CD14-positive monocyte (primary cell): ENCODE results near the gene BRINP3. TPM values are rescaled to one million over a fixed set of nuclear protein-coding genes. Genes with fewer than 3 reads are reported as not detected.

Experiments
- DNase-seq, 3 donors: peaks; one replicate each; pipeline ENCODE4 v3.0.0-alpha.2; 2011 to 2022
- H2AFZ ChIP-seq: 2 replicates; pipeline ENCODE4 v1.6.0; 2012; ENCODE audit warnings: mild to moderate bottlenecking, low read depth, low read length, inconsistent platforms; ENCODE audit not compliant: insufficient read depth, poor library complexity, severe bottlenecking
- H3K27ac ChIP-seq, 2 donors: 1 replicate in 1 of 2; 2 replicates in 1 of 2; pipeline ENCODE4 v1.5.1; 2012 to 2013; ENCODE audit warnings: low read length in 2 of 2, control low read depth in 1 of 2, inconsistent platforms in 1 of 2, low read depth in 1 of 2, mild to moderate bottlenecking in 1 of 2
- H3K27me3 ChIP-seq, 2 donors: one replicate each; pipeline versions ENCODE4 v1.6.0 to v1.6.1; 2011 to 2013; ENCODE audit warnings: low read length in 2 of 2; ENCODE audit not compliant: control insufficient read depth in 2 of 2, insufficient read depth in 2 of 2
- H3K36me3 ChIP-seq, 2 donors: replicated peaks in 1 of 2; 1 replicate in 1 of 2; 2 replicates in 1 of 2; pipeline versions ENCODE4 v1.5.1 to v1.6.1; 2012 to 2013; ENCODE audit warnings: low read length in 2 of 2, control low read depth in 1 of 2, inconsistent platforms in 1 of 2, mild to moderate bottlenecking in 1 of 2; ENCODE audit not compliant: insufficient read depth in 2 of 2, control insufficient read depth in 1 of 2
- H3K4me1 ChIP-seq, 2 donors: 1 replicate in 1 of 2; 2 replicates in 1 of 2; pipeline versions ENCODE4 v1.5.1 to v1.6.1; 2012 to 2013; ENCODE audit warnings: low read length in 2 of 2, control low read depth in 1 of 2, inconsistent platforms in 1 of 2, mild to moderate bottlenecking in 1 of 2, moderate library complexity in 1 of 2; ENCODE audit not compliant: insufficient read depth in 2 of 2, control insufficient read depth in 1 of 2
- H3K4me2 ChIP-seq: replicated peaks from 2 replicates; pipeline ENCODE3; 2012; ENCODE audit warnings: low read length, moderate library complexity, mild to moderate bottlenecking; ENCODE audit not compliant: poor library complexity, severe bottlenecking; ENCODE audit errors: extremely low read depth
- H3K4me3 ChIP-seq, 3 experiments: fragments of 200-600 bp in 1 of 3; sonication (generic) in 1 of 3; replicated peaks in 1 of 3; 1 replicate in 2 of 3; 2 replicates in 1 of 3; pipeline ENCODE4 v1.5.1; 2011 to 2013; ENCODE audit warnings: low read length in 3 of 3, mild to moderate bottlenecking in 3 of 3, control low read depth in 2 of 3, low read depth in 2 of 3, inconsistent platforms in 1 of 3, moderate library complexity in 1 of 3
- H3K79me2 ChIP-seq: 2 replicates; pipeline ENCODE4 v1.6.0; 2012; ENCODE audit warnings: mild to moderate bottlenecking, control low read depth, inconsistent platforms, low read length, moderate library complexity; ENCODE audit not compliant: insufficient read depth
- H3K9ac ChIP-seq: 2 replicates; pipeline ENCODE4 v1.6.0; 2017; ENCODE audit warnings: low read length, mild to moderate bottlenecking; ENCODE audit not compliant: insufficient read depth, poor library complexity, severe bottlenecking
- H3K9me3 ChIP-seq, 2 donors: replicated peaks in 1 of 2; 1 replicate in 1 of 2; 2 replicates in 1 of 2; pipeline versions ENCODE4 v1.5.1 to v1.6.1; 2012 to 2013; ENCODE audit warnings: low read length in 2 of 2, control low read depth in 1 of 2; ENCODE audit not compliant: control insufficient read depth in 1 of 2, insufficient read depth in 1 of 2
- H4K20me1 ChIP-seq: 2 replicates; pipeline ENCODE4 v1.6.0; 2012; ENCODE audit warnings: mild to moderate bottlenecking, low read length, control low read depth, moderate library complexity; ENCODE audit not compliant: insufficient read depth
- H3K27ac Mint-ChIP-seq, 7 donors: one replicate each; pipeline ENCODE4 v1.8.0; 2020; ENCODE audit warnings: mild to moderate bottlenecking in 7 of 7, mixed read lengths in 7 of 7, moderate library complexity in 6 of 7, inconsistent platforms in 2 of 7
- H3K27me3 Mint-ChIP-seq, 3 donors: one replicate each; pipeline ENCODE4 v1.8.0; 2021 to 2022; ENCODE audit warnings: low read depth in 3 of 3, mild to moderate bottlenecking in 3 of 3, mixed read lengths in 3 of 3, moderate library complexity in 3 of 3, inconsistent platforms in 1 of 3
- H3K36me3 Mint-ChIP-seq, 2 donors: one replicate each; pipeline ENCODE4 v1.8.0; 2020; ENCODE audit warnings: mixed read lengths in 2 of 2, inconsistent platforms in 1 of 2, mild to moderate bottlenecking in 1 of 2
- H3K4me1 Mint-ChIP-seq: one replicate; pipeline ENCODE4 v1.8.0; 2020; ENCODE audit warnings: mild to moderate bottlenecking, mixed read lengths
- H3K4me3 Mint-ChIP-seq, 2 donors: one replicate each; pipeline ENCODE4 v1.8.0; 2020; ENCODE audit warnings: mild to moderate bottlenecking in 2 of 2, mixed read lengths in 2 of 2, moderate library complexity in 1 of 2
- H3K9me3 Mint-ChIP-seq, 7 donors: one replicate each; pipeline ENCODE4 v1.8.0; 2020 to 2022; ENCODE audit warnings: mixed read lengths in 7 of 7, mild to moderate bottlenecking in 6 of 7, moderate library complexity in 6 of 7, inconsistent platforms in 2 of 7
- WGBS: methylation state at CpG from one replicate; pipeline ENCODE4 v1.1.5; 2013; ENCODE audit warnings: missing lambda C conversion rate; ENCODE audit not compliant: insufficient coverage; 5-methylcytosine and 5-hydroxymethylcytosine counted together
- intact Hi-C, 2 donors: fragments of 100-400 bp; cut with micrococcal nuclease; formaldehyde crosslinking; loops; one replicate each; pipeline versions ENCODE4 v1.15.0 to v1.15.1; 2023
- polyA plus RNA-seq, 3 donors: library from polyadenylated mRNA; depleted of rRNA in 1 of 3; unstranded in 2 of 3; stranded (reverse) in 1 of 3; fragments of 300-500 nt in 2 of 3; fragments of >200 nt in 1 of 3; fragmentation: Illumina TruSeq in 2 of 3; gene quantifications; 1 replicate in 2 of 3; 2 replicates in 1 of 3; pipeline ENCODE4 v1.2.3, GENCODE V29; 2012 to 2021
- TF ChIP-seq, protein P1 (sequence below): fragments of 200-600 bp; IDR thresholded peaks from one replicate; pipeline ENCODE4 v1.8.0; 2022; ENCODE audit warnings: antibody characterized with exemption, mild to moderate bottlenecking

The BRINP3 gene
- polyA plus RNA-seq, 3 donors = not detected

DNA sequence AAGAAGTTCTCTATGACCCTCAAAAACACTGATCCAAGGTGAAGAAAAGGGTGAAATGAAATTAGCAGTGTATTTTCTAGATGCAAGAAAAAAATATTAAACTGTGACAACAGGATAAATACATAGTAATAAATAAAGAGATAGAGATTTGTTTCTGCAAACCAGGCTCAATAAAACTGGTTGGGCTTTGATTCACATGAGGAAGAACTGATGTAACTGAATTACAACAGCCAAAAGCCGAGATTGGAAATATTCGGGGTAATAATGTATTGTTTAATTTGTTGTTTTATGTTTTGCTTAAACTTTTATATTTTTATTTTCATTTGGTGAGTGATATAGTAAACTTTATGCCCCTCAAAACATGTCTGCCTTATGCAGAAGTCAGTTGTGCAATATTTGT is 285.0 kb downstream of the BRINP3 start:
- Histone ChIP-seq H3K4me1 (no peaks in the 10 kb centered on the region), H2AFZ (no peak overlapping the region), H4K20me1 (no peaks in the 10 kb centered on the region), H3K4me3 (no peak overlapping the region), H3K9ac (no peak overlapping the region), H3K9me3 (no peaks in the 10 kb centered on the region), H3K27ac (no peak overlapping the region), H3K79me2 (no peaks in the 10 kb centered on the region), H3K36me3 (no peaks in the 10 kb centered on the region), H3K27me3 (no peaks in the 10 kb centered on the region), H3K4me2 (no peak overlapping the region)
- no peaks in the 10 kb centered on the region for H3K36me3 Mint-ChIP-seq
- no peak overlapping the region for H3K27ac Mint-ChIP-seq
- DNase-seq = no peak
- intact Hi-C loops = no loop called here
- H3K9me3 Mint-ChIP-seq = peaks cover 0 to 4% (median 2%) of the 10 kb centered on the region in 7 donors
- no peaks in the 10 kb centered on the region for H3K4me1 Mint-ChIP-seq
- WGBS = no CpG with 5 or more reads among the region's 2 CpGs
- TF ChIP-seq, protein P1, sequence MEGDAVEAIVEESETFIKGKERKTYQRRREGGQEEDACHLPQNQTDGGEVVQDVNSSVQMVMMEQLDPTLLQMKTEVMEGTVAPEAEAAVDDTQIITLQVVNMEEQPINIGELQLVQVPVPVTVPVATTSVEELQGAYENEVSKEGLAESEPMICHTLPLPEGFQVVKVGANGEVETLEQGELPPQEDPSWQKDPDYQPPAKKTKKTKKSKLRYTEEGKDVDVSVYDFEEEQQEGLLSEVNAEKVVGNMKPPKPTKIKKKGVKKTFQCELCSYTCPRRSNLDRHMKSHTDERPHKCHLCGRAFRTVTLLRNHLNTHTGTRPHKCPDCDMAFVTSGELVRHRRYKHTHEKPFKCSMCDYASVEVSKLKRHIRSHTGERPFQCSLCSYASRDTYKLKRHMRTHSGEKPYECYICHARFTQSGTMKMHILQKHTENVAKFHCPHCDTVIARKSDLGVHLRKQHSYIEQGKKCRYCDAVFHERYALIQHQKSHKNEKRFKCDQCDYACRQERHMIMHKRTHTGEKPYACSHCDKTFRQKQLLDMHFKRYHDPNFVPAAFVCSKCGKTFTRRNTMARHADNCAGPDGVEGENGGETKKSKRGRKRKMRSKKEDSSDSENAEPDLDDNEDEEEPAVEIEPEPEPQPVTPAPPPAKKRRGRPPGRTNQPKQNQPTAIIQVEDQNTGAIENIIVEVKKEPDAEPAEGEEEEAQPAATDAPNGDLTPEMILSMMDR = no peak
- H3K27me3 Mint-ChIP-seq = no peaks in the 10 kb centered on the region
- no peak overlapping the region for H3K4me3 Mint-ChIP-seq

DNA sequence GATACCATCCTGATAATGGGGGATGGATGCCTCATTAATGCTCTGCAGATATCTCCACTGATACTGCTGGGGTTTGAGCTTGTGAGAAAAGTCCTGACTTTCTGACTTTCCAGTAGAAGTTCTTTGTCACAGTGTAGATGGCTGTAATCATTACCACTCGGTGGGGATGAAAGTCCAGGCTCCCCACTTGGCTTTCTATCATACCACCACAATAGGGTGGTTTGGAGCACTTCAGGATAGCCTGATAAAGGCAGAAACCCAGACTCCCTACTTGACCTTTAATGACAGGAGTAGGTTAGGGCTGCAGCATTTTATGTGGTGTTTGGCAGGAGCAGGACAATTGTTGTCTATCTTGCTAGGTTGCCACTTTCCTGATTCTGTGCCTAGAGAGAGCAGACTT is 294.1 kb downstream of the BRINP3 start:
- Histone ChIP-seq H3K27me3 (no peaks in the 10 kb centered on the region), H4K20me1 (no peaks in the 10 kb centered on the region), H2AFZ (no peak overlapping the region), H3K4me3 (no peak overlapping the region), H3K79me2 (no peaks in the 10 kb centered on the region), H3K36me3 (no peaks in the 10 kb centered on the region), H3K27ac (no peak overlapping the region), H3K9ac (no peak overlapping the region), H3K4me2 (no peak overlapping the region), H3K4me1 (no peaks in the 10 kb centered on the region), H3K9me3 (no peaks in the 10 kb centered on the region)
- TF ChIP-seq, protein P1 = no peak
- no peak for DNase-seq
- Mint-ChIP-seq H3K27me3 (no peaks in the 10 kb centered on the region), H3K9me3 (peaks cover 0 to 3% (median 0%) of the 10 kb centered on the region in 7 donors), H3K36me3 (no peaks in the 10 kb centered on the region), H3K27ac (no peak overlapping the region), H3K4me1 (no peaks in the 10 kb centered on the region), H3K4me3 (no peak overlapping the region)
- intact Hi-C loops = no loop called here
- no CpG with 5 or more reads among the region's 1 CpG for WGBS
